Fibroblast of mammary gland (primary cell): ENCODE measurements around the gene ZNF775.

Source experiments
- DNase-seq: peaks from one replicate; pipeline ENCODE4 v3.0.0-alpha.2; 2010; ENCODE audit warnings: low read depth
- H3K4me3 ChIP-seq: 2 replicates; pipeline ENCODE4 v1.5.1; 2011; ENCODE audit warnings: low read depth, mild to moderate bottlenecking, low read length, moderate library complexity; ENCODE audit not compliant: control insufficient read depth
- TF ChIP-seq, protein P1 (sequence below): conservative IDR thresholded peaks from 2 replicates; pipeline ENCODE4 v1.5.1; 2011; ENCODE audit warnings: low read depth, low read length, inconsistent platforms; ENCODE audit not compliant: control insufficient read depth, insufficient read depth

The ZNF775 gene

DNA sequence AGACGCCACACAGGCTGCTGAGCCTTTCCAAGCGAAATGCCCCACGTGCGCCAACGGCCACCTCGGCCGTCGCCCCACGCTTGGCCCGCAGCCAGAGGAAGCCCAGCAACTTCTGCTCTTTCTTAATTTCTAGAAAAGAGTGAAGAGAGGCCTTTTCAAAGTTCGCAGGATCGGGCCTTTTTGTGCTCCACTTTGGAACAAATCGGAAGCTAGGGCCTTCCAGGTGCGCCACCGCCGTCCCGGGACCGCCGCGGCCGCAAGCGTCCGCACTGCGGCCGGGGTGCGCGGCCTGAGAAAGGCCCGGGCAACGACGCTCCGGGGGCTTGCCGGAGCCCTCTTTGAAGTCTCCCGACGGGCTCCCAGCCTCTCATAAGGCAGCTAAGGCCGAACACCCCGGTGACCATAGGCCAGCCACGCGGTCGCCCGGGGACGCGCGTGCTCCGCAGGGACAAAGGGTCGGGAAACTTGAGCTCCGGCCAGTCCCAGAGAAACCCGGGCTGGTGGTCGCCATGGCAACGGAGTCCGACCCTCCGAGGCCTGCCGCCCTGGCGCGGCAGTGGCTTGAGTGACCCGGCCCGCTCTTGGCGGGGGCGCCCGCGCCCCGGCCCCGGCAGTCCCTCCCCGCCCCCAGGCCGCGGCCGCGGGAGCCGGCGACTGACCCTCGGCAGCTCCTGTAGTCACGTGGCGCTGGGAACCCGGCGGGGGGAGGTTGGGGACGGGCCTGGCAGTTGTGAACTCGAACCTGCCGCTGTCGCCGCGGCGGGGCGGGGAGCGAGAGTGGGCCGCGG lies 10.8 kb upstream of the ZNF775 start, which contains the start of gene REPIN1:
REPIN1 (plus strand) TSS at position 727 of the 788 bp plus-strand sequence. CDS start 890 bp downstream, outside the sequence.
- peak within 1 kb of the TSS; percentile 86 for H3K4me3 ChIP-seq
- DNase-seq: peak; percentile 75
- TF ChIP-seq, protein P1, sequence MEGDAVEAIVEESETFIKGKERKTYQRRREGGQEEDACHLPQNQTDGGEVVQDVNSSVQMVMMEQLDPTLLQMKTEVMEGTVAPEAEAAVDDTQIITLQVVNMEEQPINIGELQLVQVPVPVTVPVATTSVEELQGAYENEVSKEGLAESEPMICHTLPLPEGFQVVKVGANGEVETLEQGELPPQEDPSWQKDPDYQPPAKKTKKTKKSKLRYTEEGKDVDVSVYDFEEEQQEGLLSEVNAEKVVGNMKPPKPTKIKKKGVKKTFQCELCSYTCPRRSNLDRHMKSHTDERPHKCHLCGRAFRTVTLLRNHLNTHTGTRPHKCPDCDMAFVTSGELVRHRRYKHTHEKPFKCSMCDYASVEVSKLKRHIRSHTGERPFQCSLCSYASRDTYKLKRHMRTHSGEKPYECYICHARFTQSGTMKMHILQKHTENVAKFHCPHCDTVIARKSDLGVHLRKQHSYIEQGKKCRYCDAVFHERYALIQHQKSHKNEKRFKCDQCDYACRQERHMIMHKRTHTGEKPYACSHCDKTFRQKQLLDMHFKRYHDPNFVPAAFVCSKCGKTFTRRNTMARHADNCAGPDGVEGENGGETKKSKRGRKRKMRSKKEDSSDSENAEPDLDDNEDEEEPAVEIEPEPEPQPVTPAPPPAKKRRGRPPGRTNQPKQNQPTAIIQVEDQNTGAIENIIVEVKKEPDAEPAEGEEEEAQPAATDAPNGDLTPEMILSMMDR: no peak

- peak; percentile 51 for DNase-seq
- H3K4me3 ChIP-seq: peak overlapping the region; percentile 86
- TF ChIP-seq, protein P1: no peak
Observed at GRCh38 chr7:150368884-150369747, 10.0 kb upstream of the ZNF775 start.

- TF ChIP-seq, protein P1: no peak
- no peak for DNase-seq
- peak overlapping the region; percentile 86 for H3K4me3 ChIP-seq
Observed at GRCh38 chr7:150369748-150370501, 9.2 kb upstream of the ZNF775 start.

DNA sequence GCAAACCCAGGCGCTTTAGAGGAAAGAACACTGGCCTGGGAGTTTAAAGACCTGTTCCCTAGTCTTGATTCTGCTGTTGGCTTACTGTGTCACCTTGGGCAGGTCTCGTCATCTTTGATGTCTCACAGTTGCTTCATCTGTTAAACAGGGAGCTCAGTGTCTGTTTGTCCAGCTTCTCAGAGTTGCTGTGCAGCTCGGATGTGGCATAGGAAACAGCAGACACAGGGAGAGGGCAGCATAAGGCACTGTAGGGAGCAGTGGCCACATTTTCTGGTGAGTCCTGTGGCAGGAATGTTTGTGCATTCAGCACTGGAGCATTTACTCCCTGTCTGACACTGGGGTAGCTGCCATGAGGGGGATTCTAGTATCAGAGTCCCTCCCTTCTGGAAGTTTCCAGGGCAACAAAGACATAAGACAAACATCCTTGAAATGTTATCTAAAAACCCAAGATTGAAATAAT lies 8.5 kb upstream of the ZNF775 start:
- TF ChIP-seq, protein P1: no peak
- no peak overlapping the region for H3K4me3 ChIP-seq
- no peak for DNase-seq

GRCh38 chr7:150371131-150371995 lies 7.8 kb upstream of the ZNF775 start:
- DNase-seq: no peak
- no peak overlapping the region for H3K4me3 ChIP-seq
- TF ChIP-seq, protein P1: no peak

- TF ChIP-seq, protein P1: no peak
Observed at GRCh38 chr7:150371996-150372270, 7.2 kb upstream of the ZNF775 start.

More at GRCh38 chr7:150371996-150372270, 7.2 kb upstream of the ZNF775 start:
- DNase-seq: no peak
- H3K4me3 ChIP-seq: no peak overlapping the region
